ENCODE measurements around the gene SORCS3.

Gene SORCS3

GRCh38 chr10:104641187-104641936, at the start of gene SORCS3:
SORCS3 (plus strand) TSS chr10:104641290.
- no peak for TF ChIP-seq CTCF (IDR thresholded peaks at IDR 0.05; ENCODE audit: extremely low read depth, insufficient read depth, missing control alignments)
- peak; percentile 32 for DNase-seq (ENCODE audit: low spot score)
- in situ Hi-C loops (cut with MboI; ENCODE audit: low pct_unique_long_range_greater_than_20kb, low sequenced_read_pairs, unreplicated experiment): no loop called here

DNA sequence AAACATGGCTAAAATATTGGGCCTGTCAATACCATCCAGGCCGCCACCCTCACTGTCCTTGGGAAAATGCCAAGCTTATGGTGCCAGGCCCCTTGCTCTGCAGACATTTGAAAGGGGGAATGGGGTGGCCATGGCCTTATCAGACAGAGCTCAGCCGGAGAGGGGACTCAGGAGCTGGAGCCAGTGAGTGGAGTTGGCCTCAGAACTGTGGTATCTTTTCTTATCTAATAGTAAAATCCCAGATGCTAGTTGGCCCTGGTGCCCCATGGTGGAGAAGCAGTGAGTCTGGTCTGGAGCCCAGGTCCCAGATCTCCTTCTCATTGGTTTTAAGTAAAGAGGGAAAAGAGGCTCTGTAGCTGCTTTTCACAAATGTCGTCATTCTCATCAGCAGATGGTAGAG, 49.6 kb upstream of the SORCS3 start:
- DNase-seq (ENCODE audit: low spot score): no peak
- in situ Hi-C loops (cut with MboI; ENCODE audit: low pct_unique_long_range_greater_than_20kb, low sequenced_read_pairs, unreplicated experiment): no loop called here
- no peak for TF ChIP-seq CTCF (IDR thresholded peaks at IDR 0.05; ENCODE audit: extremely low read depth, insufficient read depth, missing control alignments)

DNA sequence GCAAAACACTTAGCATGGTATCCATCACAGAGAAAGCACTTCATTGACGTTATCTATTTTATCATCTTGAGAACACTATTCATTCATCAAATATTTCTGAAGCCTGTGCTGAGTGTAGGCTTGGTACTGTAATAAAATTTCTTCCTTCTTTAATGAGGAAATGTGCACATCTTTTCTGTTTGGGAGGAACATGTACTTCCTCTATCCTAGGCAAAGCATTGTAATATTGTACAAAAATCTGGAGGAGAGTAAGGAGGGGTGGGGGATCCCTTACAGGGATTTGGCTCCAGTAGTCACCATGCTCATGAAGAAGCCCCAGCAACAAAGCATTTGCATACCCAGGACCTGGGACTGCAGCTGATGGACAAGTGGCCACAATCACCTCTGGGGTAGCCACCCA, 39.9 kb upstream of the SORCS3 start:
- TF ChIP-seq CTCF (IDR thresholded peaks at IDR 0.05; ENCODE audit: extremely low read depth, insufficient read depth, missing control alignments): no peak
- DNase-seq (ENCODE audit: low spot score): no peak
- in situ Hi-C loops (cut with MboI; ENCODE audit: low pct_unique_long_range_greater_than_20kb, low sequenced_read_pairs, unreplicated experiment): no loop called here

DNA sequence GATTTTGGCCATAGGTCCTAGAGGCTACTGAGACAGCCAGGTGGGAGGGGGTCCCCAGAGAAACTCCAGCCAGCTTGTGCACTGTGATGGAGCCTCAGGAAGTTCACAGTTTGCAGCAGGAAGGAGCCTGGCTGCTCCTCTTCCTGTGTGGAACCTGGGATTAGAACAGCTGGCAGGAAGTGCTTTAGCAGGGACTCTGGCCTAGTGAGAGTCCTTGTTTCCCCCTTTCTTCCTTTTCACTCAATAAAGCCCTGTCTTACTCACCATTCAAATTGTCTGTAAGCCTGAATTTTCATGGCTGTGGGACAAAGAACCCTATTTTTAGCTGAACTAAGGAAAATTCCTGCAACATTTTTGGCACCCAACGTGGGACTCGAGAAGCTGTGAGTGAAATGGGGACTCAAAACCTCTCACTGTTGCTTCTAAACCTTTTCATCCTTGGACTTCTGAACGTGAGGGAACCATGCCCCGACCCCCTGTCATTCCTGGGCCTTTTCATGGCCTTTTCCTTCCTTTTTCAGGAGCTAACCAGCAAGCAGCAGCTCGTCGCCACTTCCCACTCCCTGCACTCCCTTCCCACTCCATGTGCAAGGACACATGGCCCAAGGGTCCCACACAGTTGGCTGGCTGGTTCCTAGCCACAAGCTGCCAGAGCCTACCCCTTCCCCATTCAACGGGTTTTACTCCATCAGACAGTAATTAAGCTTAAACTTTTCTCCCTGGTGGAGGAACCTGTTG, 32.8 kb upstream of the SORCS3 start:
- DNase-seq (ENCODE audit: low spot score): no peak
- TF ChIP-seq CTCF (IDR thresholded peaks at IDR 0.05; ENCODE audit: extremely low read depth, insufficient read depth, missing control alignments): no peak
- in situ Hi-C loops (cut with MboI; ENCODE audit: low pct_unique_long_range_greater_than_20kb, low sequenced_read_pairs, unreplicated experiment): no loop called here

DNA sequence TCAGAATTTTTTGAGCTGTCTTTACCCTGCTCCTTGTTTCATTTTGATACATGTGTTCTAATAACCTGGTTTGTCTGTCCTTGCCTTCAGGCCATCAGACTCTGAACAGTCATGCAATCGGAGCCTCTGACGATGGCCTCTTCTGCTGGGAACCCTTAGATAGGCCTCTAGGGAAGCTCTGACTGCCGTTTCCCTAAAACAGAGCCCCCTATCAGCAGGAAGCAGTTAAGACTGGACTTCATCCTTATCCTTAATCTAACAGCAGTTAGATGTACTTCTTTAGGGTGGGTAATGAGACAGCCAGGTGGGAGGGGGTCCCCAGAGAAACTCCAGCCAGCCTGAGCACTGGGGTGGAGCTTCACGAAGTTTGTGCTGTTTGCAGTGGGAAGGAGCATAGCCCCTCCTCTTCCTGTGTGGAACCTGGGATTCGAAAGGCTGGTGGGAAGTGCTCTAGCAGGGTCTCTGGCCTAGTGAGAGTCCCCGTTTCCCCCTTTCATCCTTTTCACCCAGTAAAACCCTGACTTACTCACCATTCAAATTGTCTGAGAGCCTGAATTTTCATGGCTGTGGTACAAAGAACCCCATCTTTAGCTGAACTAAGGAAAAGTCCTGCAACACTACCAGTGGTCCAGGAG, 28.4 kb upstream of the SORCS3 start:
- TF ChIP-seq CTCF (IDR thresholded peaks at IDR 0.05; ENCODE audit: extremely low read depth, insufficient read depth, missing control alignments): no peak
- in situ Hi-C loops (cut with MboI; ENCODE audit: low pct_unique_long_range_greater_than_20kb, low sequenced_read_pairs, unreplicated experiment): no loop called here

GRCh38 chr10:104613406-104613805, 27.7 kb upstream of the SORCS3 start:
- no peak for TF ChIP-seq CTCF (IDR thresholded peaks at IDR 0.05; ENCODE audit: extremely low read depth, insufficient read depth, missing control alignments)
- no peak for DNase-seq (ENCODE audit: low spot score)
- in situ Hi-C loops (cut with MboI; ENCODE audit: low pct_unique_long_range_greater_than_20kb, low sequenced_read_pairs, unreplicated experiment): no loop called here

More for the DNA sequence above, 28.4 kb upstream of the SORCS3 start:
- DNase-seq (ENCODE audit: low spot score): no peak
